ENCODE results near the gene NDUFA9. TPM values are rescaled to one million over a fixed set of nuclear protein-coding genes. Genes with fewer than 3 reads are reported as not detected.

The NDUFA9 gene
- total RNA-seq, 3 donors from 2014 or later (not counting 1 experiment from before 2014, with no cell fraction given): 106 to 114 (median 109) TPM

GRCh38 chr12:4690760-4691159 lies 41.8 kb downstream of the NDUFA9 start:
- no peak overlapping the region for H3K4me3 ChIP-seq (ENCODE audit: low read length)
- peaks cover 2% of the 10 kb centered on the region for H3K36me3 Mint-ChIP-seq
- no peak overlapping the region for H3K27ac ChIP-seq (ENCODE audit: low read length)
- 95% methylated on average over 5 of the region's 5 CpGs for WGBS (ENCODE audit: insufficient coverage)
- intact Hi-C loops (cut with micrococcal nuclease): no loop called here
- no peak for TF ChIP-seq CTCF (IDR thresholded peaks at IDR 0.05)
- H3K36me3 ChIP-seq (ENCODE audit: control insufficient read depth, insufficient read depth, low read length): peaks cover 39% of the 10 kb centered on the region
- no peaks in the 10 kb centered on the region for H3K27me3 Mint-ChIP-seq (ENCODE audit: low read depth in 2 of 2)
- H3K27ac Mint-ChIP-seq: no peak overlapping the region
- no peaks in the 10 kb centered on the region for H3K27me3 ChIP-seq (ENCODE audit: control insufficient read depth, insufficient read depth, low read length)
- H3K4me3 Mint-ChIP-seq: no peak overlapping the region
- H3K9me3 ChIP-seq (ENCODE audit: control insufficient read depth, insufficient read depth, low read length): no peaks in the 10 kb centered on the region
- H3K9me3 Mint-ChIP-seq: no peaks in the 10 kb centered on the region
- no peaks in the 10 kb centered on the region for H3K4me1 ChIP-seq (ENCODE audit: control insufficient read depth, insufficient read depth, low read length)
- ATAC-seq: no peak
- no peak for DNase-seq
- peaks cover 0 to 4% of the 10 kb centered on the region in 2 donors for H3K4me1 Mint-ChIP-seq

Other genes starting within 250 kb of the NDUFA9 start
- not detected for gene FGF6, start 203.3 kb upstream of the NDUFA9 start, total RNA-seq
- gene RAD51AP1, start 110.2 kb upstream of the NDUFA9 start, total RNA-seq: 1 to 10 TPM; 3.4 to 5.4 (median 5.2) TPM
- gene DYRK4, start 86.9 kb upstream of the NDUFA9 start, total RNA-seq: 10 to 100 TPM; 11.3 to 15.3 (median 14.2) TPM
- gene AKAP3, start 63 bp upstream of the NDUFA9 start, total RNA-seq: under 1 TPM; 0.56 to 1.00 (median 0.58) TPM
- gene GALNT8, start 71.3 kb downstream of the NDUFA9 start, total RNA-seq: under 1 TPM; 0.19 to 0.73 (median 0.41) TPM